ENCODE data around the gene MAPK11.

The MAPK11 gene

DNA sequence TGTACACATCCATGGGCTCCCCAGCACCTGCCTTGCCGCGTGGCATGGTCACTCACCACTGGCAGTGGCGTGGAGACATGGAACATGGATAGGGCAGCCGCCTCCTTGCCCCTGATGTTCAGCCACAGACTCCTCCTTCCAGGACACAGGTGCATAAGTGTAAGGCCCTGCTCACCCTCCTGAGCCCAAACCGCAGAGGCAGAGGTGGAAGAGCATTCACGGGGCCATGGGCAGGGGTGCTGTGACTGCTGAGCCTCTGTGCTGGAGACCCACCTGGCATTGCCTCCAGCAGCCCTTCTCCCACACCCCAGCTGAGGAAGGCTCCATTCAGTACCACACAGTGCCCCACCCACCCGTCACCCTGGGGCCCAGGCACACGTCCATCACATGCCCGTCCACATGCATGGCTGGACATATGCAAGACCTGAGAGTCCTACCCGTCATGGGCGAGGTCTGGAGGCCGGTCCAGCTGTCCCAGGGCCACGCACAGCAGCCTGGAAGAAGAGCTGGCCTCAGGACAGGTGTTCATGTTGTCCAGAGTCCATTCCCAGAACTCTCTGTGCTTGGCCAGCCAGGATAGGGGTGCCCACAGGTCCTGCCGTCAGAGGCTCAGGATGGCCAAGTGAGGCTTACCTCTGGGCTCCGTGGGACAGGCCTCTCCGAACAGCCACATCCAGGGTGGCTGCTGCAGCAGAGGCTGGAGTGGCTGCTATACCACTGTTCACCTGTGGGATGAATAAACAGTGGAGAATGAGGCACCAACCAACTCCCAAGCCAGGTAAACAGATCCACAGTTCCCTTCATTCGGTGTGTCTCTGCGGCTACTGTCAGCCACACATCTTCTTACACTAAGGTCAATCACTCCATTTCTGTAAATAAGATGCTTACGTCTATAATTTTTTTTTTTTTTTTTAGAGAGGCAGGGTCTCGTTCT lies 23.7 kb downstream of the MAPK11 start:
- no peak for DNase-seq

DNA sequence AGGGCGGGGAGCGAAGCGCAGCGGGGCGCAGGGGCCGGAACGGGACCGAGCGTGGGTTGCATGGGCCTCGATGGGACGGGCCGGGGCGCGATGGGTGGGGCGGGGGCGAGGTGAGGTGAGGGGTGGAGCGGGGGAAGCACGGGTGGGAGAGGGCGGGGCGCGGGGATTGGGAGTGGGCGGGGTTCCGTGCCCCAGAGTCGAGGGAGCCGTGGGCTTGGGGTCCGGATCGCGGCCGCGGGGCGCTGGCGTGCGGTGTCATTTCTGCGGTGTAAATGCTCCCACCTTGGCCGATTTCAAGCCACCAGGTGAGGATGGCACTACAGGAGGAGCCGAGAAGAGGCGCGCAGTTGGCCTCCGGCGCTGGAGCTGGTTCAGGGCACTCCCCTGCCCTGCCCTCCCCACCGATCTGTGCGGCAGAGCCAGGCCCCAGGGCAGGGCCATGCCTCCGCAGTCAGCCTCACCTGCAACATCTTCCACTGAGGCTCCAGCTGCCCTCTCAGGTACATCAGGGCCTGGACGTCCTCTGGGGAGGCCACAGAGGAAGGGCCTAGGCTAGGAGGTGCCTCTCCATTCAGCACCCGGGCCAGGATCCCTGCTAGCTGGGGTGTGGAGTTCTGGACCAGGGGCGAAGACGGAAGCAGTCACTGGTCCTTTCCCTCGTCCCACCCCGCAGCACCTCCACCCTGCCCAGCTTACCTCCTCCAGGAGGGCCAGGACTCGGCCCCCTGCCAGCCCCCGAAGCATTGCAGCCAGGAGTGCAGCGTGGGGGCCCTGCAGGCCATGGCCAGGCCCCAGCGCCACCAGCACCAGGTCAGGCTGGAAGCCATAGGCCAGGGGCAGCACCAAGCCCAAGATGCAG lies 24.7 kb downstream of the MAPK11 start:
- DNase-seq: no peak

DNA sequence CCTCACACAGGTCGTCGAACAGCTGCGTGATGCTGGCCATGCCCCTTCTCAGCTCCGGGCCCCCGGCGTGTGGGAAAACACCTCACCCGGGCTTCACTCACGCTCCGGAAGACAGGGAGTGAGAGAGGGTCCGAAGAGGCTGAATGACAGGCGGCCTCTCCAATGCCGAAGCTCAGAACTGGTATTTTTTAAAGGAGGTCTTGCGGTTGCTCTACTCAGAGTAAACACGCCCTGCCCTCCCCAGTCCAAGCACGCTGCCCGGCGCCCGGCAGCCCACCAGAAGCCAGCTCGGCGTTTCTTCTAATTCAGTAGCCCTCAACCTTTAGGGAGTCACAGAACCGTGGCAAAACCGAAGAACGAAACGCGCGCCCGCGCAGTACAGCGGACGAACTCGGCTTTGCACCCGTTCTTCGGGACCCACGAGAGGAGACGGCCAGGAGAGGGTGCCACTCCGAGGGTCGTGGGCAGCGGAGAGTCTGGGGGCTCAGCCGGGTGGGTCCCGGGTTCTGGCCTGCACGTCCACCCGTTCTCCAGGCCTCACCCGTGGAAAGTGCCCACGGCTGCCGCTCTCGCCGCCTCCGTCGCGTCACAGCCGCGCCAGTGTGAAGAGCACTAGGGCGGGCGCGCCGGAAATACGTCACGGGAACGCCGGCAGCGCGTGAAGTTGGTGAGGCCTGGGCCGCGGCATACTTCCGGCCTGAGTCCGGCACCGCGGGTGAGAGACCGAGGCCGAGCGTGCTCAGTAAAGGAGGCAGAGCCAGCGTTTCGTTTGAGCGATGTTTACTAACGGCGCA lies 25.6 kb downstream of the MAPK11 start, which contains the start of gene TUBGCP6:
Gene TUBGCP6 (minus strand): TSS at position 604 of the 794 bp plus-strand sequence. CDS start 564 bp downstream, at position 40.
- peak; percentile 84 to 87 for DNase-seq

DNA sequence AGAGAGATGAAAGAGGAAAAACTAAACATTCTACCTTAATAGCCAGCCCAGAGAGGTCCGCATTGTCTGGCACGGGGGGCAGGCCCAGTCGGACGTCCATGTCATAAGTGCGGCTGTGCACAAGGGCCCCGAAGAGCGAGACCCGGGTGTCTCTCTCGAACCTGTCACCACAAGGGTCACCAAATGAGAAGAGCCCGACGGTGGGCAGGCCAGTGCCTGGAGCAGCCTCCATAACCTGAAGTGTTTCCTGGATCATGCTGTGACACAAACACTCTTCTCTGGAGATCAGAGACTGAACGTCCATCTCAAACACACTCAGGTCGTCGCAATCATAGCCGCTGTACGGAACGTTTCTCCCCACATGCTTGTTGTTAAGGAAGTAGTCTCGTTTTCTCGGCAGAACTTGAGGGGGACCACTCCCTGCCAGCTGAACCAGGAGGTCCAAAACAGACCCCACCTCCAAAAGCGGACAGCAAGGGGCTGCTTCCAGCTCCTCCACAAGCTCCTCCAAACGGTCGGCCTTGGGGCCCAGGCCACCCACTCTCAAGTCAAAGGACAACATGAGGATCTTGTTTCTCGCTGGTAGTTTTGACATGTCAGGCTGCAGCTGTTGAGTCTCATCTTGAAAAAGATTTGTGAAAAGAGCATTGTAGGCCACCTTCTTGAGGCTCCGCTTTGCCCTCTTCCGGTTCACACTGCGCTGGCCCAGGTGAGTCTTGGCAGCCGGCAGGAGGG lies 26.3 kb downstream of the MAPK11 start:
- no peak for DNase-seq

- DNase-seq: no peak
Measured at GRCh38 chr22:50242406-50242949, 27.7 kb downstream of the MAPK11 start.

GRCh38 chr22:50238755-50239154 lies 31.4 kb downstream of the MAPK11 start:
- no peak for DNase-seq

- no peak for DNase-seq
Measured at GRCh38 chr22:50236731-50237409, 33.3 kb downstream of the MAPK11 start.

GRCh38 chr22:50233223-50233622 lies 37.0 kb downstream of the MAPK11 start:
- DNase-seq: no peak

- no peak for DNase-seq
Measured at GRCh38 chr22:50232481-50233151, 37.6 kb downstream of the MAPK11 start.

DNA sequence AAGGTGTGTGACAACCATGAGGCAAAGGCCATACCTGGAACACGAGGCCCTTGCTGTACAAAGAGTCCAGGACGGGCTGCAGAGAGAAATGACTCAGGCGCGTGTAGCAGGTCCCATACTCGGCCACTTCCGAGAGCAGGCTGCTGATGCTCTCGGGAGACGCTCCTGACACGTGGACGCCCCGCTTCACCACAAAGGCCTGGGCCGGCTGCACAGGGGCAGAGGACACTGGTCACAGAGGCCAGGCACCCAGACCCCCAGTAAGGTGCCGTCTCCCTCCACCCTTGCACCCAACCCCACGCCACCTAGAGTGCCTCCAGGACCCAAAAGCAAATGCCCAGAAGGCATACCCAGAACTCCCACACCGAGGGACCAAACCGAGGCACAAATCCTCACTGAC lies 40.8 kb downstream of the MAPK11 start:
- no peak for DNase-seq

DNA sequence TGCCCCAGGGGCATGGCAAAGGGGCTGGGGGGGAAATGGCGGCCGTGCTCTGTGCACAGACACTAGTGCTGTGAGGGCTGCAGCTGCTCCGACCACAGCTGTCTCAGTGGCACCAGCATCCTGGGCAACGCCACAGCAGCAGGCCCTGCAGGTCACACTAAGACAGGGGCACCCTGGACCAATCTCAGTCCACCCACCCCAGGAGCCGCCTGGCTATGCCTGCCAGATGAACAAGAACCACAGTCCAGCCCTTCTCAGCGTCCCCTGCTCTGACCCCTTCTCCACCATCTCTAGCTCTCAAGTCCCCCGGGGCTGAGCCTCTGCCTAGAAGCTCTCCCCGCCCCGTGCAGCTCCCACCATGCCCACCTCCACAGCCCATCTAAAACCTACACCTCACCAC lies 41.8 kb downstream of the MAPK11 start:
- DNase-seq: no peak

GRCh38 chr22:50227579-50228215 lies 42.5 kb downstream of the MAPK11 start:
- no peak for DNase-seq

DNA sequence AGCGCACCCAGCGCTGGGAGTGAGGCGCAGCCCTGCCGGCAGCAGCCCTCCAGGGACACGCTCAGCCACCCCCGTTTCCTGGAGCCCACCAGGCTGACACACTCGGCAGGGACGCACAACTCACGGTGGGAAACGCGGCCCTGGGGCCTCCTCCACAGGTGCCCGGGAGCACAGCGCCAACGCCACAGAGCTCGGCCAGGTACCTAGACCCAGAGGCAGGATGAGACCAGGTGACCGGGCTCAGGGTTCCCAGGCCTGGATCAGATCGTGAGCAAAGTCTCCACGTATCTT lies 43.4 kb downstream of the MAPK11 start:
- no peak for DNase-seq

DNA sequence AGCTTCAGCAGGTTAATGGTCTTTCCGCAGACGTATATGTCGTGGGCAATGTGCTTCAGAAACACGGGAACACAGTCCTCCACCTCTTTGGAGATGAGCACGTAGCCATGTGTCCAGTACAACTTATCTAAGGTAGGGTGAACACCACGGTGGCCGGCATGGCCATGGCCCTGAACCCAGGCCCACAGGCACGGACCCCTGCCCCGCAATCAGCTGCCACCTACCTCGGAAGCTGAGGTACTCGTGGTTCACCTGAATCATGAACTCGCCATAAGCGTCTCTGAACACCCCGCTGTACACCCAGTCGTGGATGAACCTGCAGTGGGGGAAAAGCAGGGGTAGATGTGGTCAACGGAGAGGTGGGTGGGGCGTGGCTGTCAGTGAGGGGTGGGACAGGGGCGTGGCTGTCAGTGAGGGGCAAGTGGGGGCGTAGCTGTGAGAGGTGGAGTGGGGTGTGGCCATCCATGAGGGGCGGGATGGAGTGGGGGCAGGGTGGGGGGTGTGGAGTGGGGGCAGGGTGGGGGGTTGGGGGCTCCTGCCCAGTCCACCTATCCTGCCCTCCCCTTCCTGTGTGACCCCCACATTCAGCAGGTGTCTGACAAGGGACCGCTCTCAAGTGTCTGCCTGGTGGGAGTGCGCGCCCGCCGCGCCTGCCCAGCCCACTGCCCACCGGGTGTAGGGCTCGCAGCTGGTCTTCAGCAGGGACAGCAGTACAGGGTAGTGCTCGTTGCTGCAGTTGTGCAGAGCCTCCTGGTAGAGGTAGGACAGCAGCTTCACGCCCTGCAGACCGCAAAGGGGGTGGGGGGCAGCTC lies 43.9 kb downstream of the MAPK11 start:
- DNase-seq: no peak

GRCh38 chr22:50225200-50225969 lies 44.8 kb downstream of the MAPK11 start:
- no peak for DNase-seq

GRCh38 chr22:50224071-50224470 lies 46.1 kb downstream of the MAPK11 start:
- no peak for DNase-seq

GRCh38 chr22:50222508-50222907 lies 47.7 kb downstream of the MAPK11 start:
- no peak for DNase-seq
